Trophoblast cell (in vitro differentiated cells and primary cell): Measurements from ENCODE around the gene NFIX.

Experiments used
- DNase-seq, 2 donors: peaks; one replicate each; pipeline ENCODE4 v3.0.0-alpha.2; 2016
- H2AFZ ChIP-seq: 2 replicates; pipeline ENCODE4 v1.6.1; 2013; ENCODE audit warnings: low read length, moderate library complexity, mild to moderate bottlenecking; ENCODE audit not compliant: insufficient read depth, poor library complexity
- H2AK5ac ChIP-seq: 2 replicates; pipeline ENCODE4 v1.6.1; 2013; ENCODE audit warnings: mild to moderate bottlenecking, low read length
- H2BK120ac ChIP-seq: 2 replicates; pipeline ENCODE4 v1.6.1; 2013; ENCODE audit warnings: low read length, mild to moderate bottlenecking, moderate library complexity; ENCODE audit not compliant: insufficient read depth, poor library complexity
- H2BK12ac ChIP-seq: 2 replicates; pipeline ENCODE4 v1.6.1; 2013; ENCODE audit warnings: mild to moderate bottlenecking, low read length, moderate library complexity
- H2BK5ac ChIP-seq: 2 replicates; pipeline ENCODE4 v1.6.1; 2013; ENCODE audit warnings: low read length, low read depth, moderate library complexity, mild to moderate bottlenecking; ENCODE audit not compliant: poor library complexity
- H3K14ac ChIP-seq: 2 replicates; pipeline ENCODE4 v1.6.1; 2013; ENCODE audit warnings: mild to moderate bottlenecking, low read length
- H3K18ac ChIP-seq: 2 replicates; pipeline ENCODE4 v1.6.1; 2013; ENCODE audit warnings: mild to moderate bottlenecking, low read length
- H3K23ac ChIP-seq: 2 replicates; pipeline ENCODE4 v1.6.1; 2013; ENCODE audit warnings: low read length
- H3K27ac ChIP-seq: 2 replicates; pipeline ENCODE4 v1.5.1; 2013; ENCODE audit warnings: low read depth, mild to moderate bottlenecking, inconsistent platforms, low read length, moderate library complexity
- H3K27me3 ChIP-seq: 2 replicates; pipeline ENCODE4 v1.6.1; 2013; ENCODE audit warnings: inconsistent platforms, mild to moderate bottlenecking, low read length, moderate library complexity; ENCODE audit not compliant: insufficient read depth
- H3K36me3 ChIP-seq, 2 experiments: 1 replicate in 1 of 2; 2 replicates in 1 of 2; pipeline ENCODE4 v1.6.1; 2013; ENCODE audit warnings: low read length in 2 of 2, mild to moderate bottlenecking in 2 of 2, moderate library complexity in 1 of 2; ENCODE audit not compliant: insufficient read depth in 2 of 2, control insufficient read depth in 1 of 2
- H3K4ac ChIP-seq: 2 replicates; pipeline ENCODE4 v1.6.1; 2013; ENCODE audit warnings: low read depth, mild to moderate bottlenecking, low read length, moderate library complexity
- H3K4me1 ChIP-seq, 2 experiments: 1 replicate in 1 of 2; 2 replicates in 1 of 2; pipeline ENCODE4 v1.6.1; 2013; ENCODE audit warnings: low read length in 2 of 2, mild to moderate bottlenecking in 2 of 2, moderate library complexity in 1 of 2; ENCODE audit not compliant: insufficient read depth in 2 of 2, control insufficient read depth in 1 of 2
- H3K4me2 ChIP-seq: 2 replicates; pipeline ENCODE4 v1.6.1; 2013; ENCODE audit warnings: inconsistent platforms, mild to moderate bottlenecking, low read length, moderate library complexity
- H3K4me3 ChIP-seq: 2 replicates; pipeline ENCODE4 v1.5.1; 2013; ENCODE audit warnings: mild to moderate bottlenecking, low read depth, low read length, inconsistent platforms
- H3K79me1 ChIP-seq: one replicate; pipeline ENCODE4 v1.6.1; 2013; ENCODE audit warnings: low read length
- H3K79me2 ChIP-seq: 2 replicates; pipeline ENCODE4 v1.6.1; 2013; ENCODE audit warnings: low read length, mild to moderate bottlenecking; ENCODE audit not compliant: control insufficient read depth, insufficient read depth, poor library complexity
- H3K9ac ChIP-seq: 2 replicates; pipeline ENCODE4 v1.6.1; 2013; ENCODE audit warnings: mild to moderate bottlenecking, low read length
- H3K9me3 ChIP-seq: 2 replicates; pipeline ENCODE4 v1.6.1; 2013; ENCODE audit warnings: low read depth, mild to moderate bottlenecking, control low read depth, inconsistent platforms, low read length; ENCODE audit not compliant: insufficient read depth
- H4K12ac ChIP-seq: 2 replicates; pipeline ENCODE4 v1.6.1; 2013; ENCODE audit warnings: low read depth, mild to moderate bottlenecking, low read length, moderate library complexity
- H4K8ac ChIP-seq: 2 replicates; pipeline ENCODE4 v1.6.1; 2013; ENCODE audit warnings: low read depth, mild to moderate bottlenecking, low read length, moderate library complexity
- H4K91ac ChIP-seq: one replicate; pipeline ENCODE4 v1.6.1; 2013; ENCODE audit warnings: low read depth, mild to moderate bottlenecking, low read length, moderate library complexity
- WGBS: extraction: QIAGEN DNeasy Blood & Tissue Kit; methylation state at CpG from one replicate; pipeline ENCODE4 v1.1.7; 2013; ENCODE audit warnings: missing lambda C conversion rate; ENCODE audit not compliant: insufficient read length, insufficient coverage; ENCODE audit errors: extremely low coverage; 5-methylcytosine and 5-hydroxymethylcytosine counted together

NFIX gene

GRCh38 chr19:13101590-13102415, 106.5 kb downstream of the NFIX start:
- H2BK5ac ChIP-seq, result no peak overlapping the region
- peaks cover 35% of the 10 kb centered on the region for H3K27me3 ChIP-seq
- H3K9ac ChIP-seq, result no peak overlapping the region
- DNase-seq, result no peak
- H3K4me1 ChIP-seq, result peaks cover 12 to 14% of the 10 kb centered on the region in 2 experiments
- no peak overlapping the region for H2BK12ac ChIP-seq
- H3K4me2 ChIP-seq, result no peak overlapping the region
- no peak overlapping the region for H3K4ac ChIP-seq
- no peak overlapping the region for H4K12ac ChIP-seq
- no peaks in the 10 kb centered on the region for H3K79me2 ChIP-seq
- H3K14ac ChIP-seq, result no peak overlapping the region
- no peak overlapping the region for H3K18ac ChIP-seq
- H3K4me3 ChIP-seq, result no peak overlapping the region
- no peak overlapping the region for H2AK5ac ChIP-seq
- H2AFZ ChIP-seq, result peak overlapping the region; percentile 8
- WGBS, result no CpG with 5 or more reads among the region's 7 CpGs
- H3K36me3 ChIP-seq, result peaks cover 0 to 3% of the 10 kb centered on the region in 2 experiments
- no peak overlapping the region for H4K91ac ChIP-seq
- H3K27ac ChIP-seq, result no peak overlapping the region
- no peak overlapping the region for H4K8ac ChIP-seq
- H3K9me3 ChIP-seq, result peaks cover 8% of the 10 kb centered on the region
- H2BK120ac ChIP-seq, result no peak overlapping the region
- no peak overlapping the region for H3K23ac ChIP-seq
- H3K79me1 ChIP-seq, result peaks cover 5% of the 10 kb centered on the region

DNA sequence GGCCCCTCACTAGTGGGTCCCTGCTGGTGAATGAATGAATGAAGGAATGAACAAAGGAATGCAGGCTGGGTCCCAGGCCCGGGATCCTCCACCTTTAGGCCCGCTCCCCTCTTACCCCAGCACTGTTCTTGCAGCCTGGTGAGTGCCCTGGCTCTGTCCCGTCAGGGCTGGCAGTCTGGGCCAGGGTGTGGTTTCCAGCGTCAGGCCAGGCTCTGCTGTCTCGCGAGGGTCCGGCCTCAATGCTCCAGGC, 107.1 kb downstream of the NFIX start:
- Histone ChIP-seq H4K12ac (peak overlapping the region; percentile 69), H3K4me3 (no peak overlapping the region), H3K4ac (no peak overlapping the region), H2BK120ac (no peak overlapping the region), H3K79me2 (no peaks in the 10 kb centered on the region), H3K23ac (no peak overlapping the region), H3K14ac (peak overlapping the region; percentile 17), H3K36me3 (peaks cover 2 to 4% of the 10 kb centered on the region in 2 experiments), H2BK12ac (no peak overlapping the region), H3K79me1 (peaks cover 5% of the 10 kb centered on the region), H3K4me1 (peaks cover 12 to 14% of the 10 kb centered on the region in 2 experiments), H3K27me3 (peaks cover 32% of the 10 kb centered on the region), H3K18ac (no peak overlapping the region), H3K27ac (no peak overlapping the region), H3K4me2 (peak overlapping the region; percentile 17), H2AFZ (peak overlapping the region; percentile 8), H4K8ac (peak overlapping the region; percentile 1), H2BK5ac (no peak overlapping the region), H2AK5ac (no peak overlapping the region), H3K9ac (no peak overlapping the region), H4K91ac (no peak overlapping the region), H3K9me3 (peaks cover 8% of the 10 kb centered on the region)
- WGBS, result no CpG with 5 or more reads among the region's 7 CpGs
- DNase-seq, result no peak

DNA sequence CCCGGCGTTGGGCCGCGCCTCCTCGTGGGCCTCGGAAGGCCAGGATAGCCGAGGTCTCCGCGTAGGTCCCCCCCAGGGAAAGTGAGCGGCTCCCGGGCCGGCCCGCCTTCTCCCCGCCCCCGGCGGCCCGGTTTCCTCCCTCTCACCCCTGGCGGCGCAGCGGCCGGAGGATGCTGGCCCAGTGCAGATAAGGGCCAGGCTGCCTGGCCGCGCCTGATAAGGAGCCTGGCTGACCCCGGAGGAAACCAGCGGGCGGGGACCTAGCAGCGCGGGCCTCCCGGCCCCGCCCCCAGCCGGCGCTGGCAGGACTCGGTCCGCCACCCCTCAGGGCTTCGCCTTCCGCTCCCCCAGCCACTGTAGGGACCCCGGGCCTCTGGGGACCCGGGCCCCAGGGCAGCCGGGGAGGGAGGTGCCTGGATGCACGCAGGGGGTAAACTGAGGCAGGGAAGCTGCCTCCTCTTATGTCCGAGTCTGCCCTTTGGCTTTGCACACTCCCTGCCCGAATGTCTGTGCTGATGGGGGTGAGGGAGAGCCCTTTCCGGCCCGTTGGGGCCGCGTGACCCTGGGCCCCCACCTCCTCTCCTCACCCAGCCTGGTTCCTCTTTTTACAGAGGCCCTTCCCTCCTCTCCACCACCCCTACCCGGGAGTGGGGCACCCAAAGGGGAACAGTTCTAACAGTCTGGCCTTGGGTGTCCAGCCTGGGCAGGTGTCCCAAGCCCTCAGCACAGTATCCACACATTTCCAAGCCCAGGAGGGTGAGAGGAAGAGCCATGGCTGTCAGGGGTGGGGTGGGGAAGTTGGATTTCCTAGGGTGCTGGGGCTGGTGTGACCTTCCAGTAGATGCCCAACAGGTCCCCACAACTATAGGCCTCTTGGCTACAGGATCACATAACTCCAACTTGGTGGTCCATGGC, 107.6 kb downstream of the NFIX start, which contains the start of gene LYL1:
TSS of gene LYL1 (minus strand) at position 193 of the 915 bp plus-strand sequence. CDS start 1,687 bp downstream, outside the sequence.
- no peak within 1 kb of the TSS for H3K4me3 ChIP-seq
- peak; percentile 45 to 72 for DNase-seq
- no peak within 1 kb of the TSS for H4K91ac ChIP-seq
- no peak within 1 kb of the TSS for H2AK5ac ChIP-seq
- peak within 1 kb of the TSS; percentile 1 for H4K8ac ChIP-seq
- no peak within 1 kb of the TSS for H2BK120ac ChIP-seq
- H3K36me3 ChIP-seq, result peaks cover 6 to 8% of the 10 kb centered on the region in 2 experiments
- no CpG with 5 or more reads among the region's 47 CpGs for WGBS
- no peak within 1 kb of the TSS for H3K9ac ChIP-seq
- peak within 1 kb of the TSS; percentile 8 for H2AFZ ChIP-seq
- H3K14ac ChIP-seq, result peak within 1 kb of the TSS; percentile 17
- peaks cover 12 to 14% of the 10 kb centered on the region in 2 experiments for H3K4me1 ChIP-seq
- H3K18ac ChIP-seq, result no peak within 1 kb of the TSS
- H3K79me2 ChIP-seq, result no peaks in the 10 kb centered on the region
- H3K23ac ChIP-seq, result no peak within 1 kb of the TSS
- H2BK12ac ChIP-seq, result no peak within 1 kb of the TSS
- H2BK5ac ChIP-seq, result no peak within 1 kb of the TSS
- peaks cover 8% of the 10 kb centered on the region for H3K9me3 ChIP-seq
- H3K27ac ChIP-seq, result no peak within 1 kb of the TSS
- no peak within 1 kb of the TSS for H3K4ac ChIP-seq
- peak within 1 kb of the TSS; percentile 69 for H4K12ac ChIP-seq
- peak within 1 kb of the TSS; percentile 17 for H3K4me2 ChIP-seq
- H3K79me1 ChIP-seq, result peaks cover 5% of the 10 kb centered on the region
- H3K27me3 ChIP-seq, result peaks cover 27% of the 10 kb centered on the region

DNA sequence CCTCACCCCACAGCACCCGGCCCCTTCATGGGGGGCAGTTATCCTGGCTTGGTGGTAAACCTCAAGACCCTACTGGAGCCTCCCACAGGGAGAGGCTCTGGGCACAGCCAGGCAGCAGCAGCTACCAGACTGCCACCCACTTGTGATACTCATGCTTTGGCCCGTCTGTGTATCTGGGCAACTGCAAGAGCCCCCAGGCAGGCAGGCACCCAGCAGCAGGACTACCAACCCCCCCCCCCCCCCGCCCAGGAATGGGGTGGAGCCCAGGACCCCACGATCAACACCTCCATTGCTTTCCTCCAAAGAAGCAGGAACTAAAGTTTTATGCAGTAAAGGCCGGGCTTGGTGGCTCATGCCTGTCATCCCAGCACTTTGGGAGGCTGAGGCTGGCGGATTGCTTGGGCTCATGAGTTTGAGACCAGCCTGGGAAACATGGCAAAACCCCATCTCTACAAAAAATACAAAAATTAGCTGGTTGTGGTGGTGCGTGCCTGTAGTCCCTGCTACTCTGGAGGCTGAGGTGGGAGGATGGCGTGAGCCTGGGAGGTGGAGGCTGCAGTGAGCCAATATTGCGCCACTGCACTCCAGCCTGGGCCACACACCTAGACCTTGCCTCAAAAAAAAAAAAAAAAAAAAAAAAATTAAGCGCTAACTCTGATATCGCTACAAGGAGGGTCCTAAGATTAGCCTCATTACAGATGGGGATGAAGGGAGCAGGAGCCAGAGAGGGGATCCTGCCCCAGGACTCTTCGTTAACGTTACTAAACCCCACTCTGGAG, 108.5 kb downstream of the NFIX start:
- no peak overlapping the region for H3K27ac ChIP-seq
- H2BK120ac ChIP-seq, result no peak overlapping the region
- no peak overlapping the region for H4K12ac ChIP-seq
- no CpG with 5 or more reads among the region's 13 CpGs for WGBS
- no peak for DNase-seq
- H3K4me3 ChIP-seq, result no peak overlapping the region
- no peak overlapping the region for H4K91ac ChIP-seq
- no peak overlapping the region for H3K18ac ChIP-seq
- no peak overlapping the region for H3K4me2 ChIP-seq
- peaks cover 12% of the 10 kb centered on the region in 2 experiments for H3K4me1 ChIP-seq
- H4K8ac ChIP-seq, result no peak overlapping the region
- H3K79me1 ChIP-seq, result peaks cover 5% of the 10 kb centered on the region
- no peak overlapping the region for H2BK5ac ChIP-seq
- no peaks in the 10 kb centered on the region for H3K79me2 ChIP-seq
- no peak overlapping the region for H3K14ac ChIP-seq
- H3K27me3 ChIP-seq, result peaks cover 19% of the 10 kb centered on the region
- peaks cover 8% of the 10 kb centered on the region for H3K9me3 ChIP-seq
- H2AK5ac ChIP-seq, result no peak overlapping the region
- no peak overlapping the region for H3K9ac ChIP-seq
- peaks cover 6 to 8% of the 10 kb centered on the region in 2 experiments for H3K36me3 ChIP-seq
- no peak overlapping the region for H3K4ac ChIP-seq
- H2AFZ ChIP-seq, result no peak overlapping the region
- H3K23ac ChIP-seq, result no peak overlapping the region
- no peak overlapping the region for H2BK12ac ChIP-seq
